ENCODE data around the gene HOXD9.

DNA sequence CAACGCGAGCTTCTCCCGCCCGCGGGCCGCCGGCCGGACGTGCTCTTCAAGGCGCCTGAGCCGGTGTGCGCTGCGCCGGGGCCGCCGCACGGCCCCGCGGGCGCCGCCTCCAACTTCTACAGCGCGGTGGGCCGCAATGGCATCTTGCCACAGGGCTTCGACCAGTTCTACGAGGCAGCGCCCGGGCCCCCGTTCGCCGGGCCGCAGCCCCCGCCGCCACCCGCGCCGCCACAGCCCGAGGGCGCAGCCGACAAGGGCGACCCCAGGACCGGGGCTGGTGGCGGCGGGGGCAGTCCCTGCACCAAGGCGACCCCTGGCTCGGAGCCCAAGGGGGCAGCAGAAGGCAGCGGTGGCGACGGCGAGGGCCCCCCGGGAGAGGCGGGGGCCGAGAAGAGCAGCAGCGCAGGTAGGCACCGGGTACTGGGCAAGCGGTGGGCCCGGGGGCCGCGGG lies 14.8 kb upstream of the HOXD9 start:
- TF ChIP-seq, protein P1, sequence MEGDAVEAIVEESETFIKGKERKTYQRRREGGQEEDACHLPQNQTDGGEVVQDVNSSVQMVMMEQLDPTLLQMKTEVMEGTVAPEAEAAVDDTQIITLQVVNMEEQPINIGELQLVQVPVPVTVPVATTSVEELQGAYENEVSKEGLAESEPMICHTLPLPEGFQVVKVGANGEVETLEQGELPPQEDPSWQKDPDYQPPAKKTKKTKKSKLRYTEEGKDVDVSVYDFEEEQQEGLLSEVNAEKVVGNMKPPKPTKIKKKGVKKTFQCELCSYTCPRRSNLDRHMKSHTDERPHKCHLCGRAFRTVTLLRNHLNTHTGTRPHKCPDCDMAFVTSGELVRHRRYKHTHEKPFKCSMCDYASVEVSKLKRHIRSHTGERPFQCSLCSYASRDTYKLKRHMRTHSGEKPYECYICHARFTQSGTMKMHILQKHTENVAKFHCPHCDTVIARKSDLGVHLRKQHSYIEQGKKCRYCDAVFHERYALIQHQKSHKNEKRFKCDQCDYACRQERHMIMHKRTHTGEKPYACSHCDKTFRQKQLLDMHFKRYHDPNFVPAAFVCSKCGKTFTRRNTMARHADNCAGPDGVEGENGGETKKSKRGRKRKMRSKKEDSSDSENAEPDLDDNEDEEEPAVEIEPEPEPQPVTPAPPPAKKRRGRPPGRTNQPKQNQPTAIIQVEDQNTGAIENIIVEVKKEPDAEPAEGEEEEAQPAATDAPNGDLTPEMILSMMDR (IDR thresholded peaks at IDR 0.05) = no peak
- no peak for TF ChIP-seq POLR2A (IDR thresholded peaks at IDR 0.05)
